GM18870 (cell line): ENCODE results near the gene ERAS.

Experiments
- ATAC-seq: cut with Tn5 transposase; IDR thresholded peaks from one replicate; pipeline ENCODE4 v1.9.1; 2021; ENCODE audit warnings: moderate library complexity; ENCODE audit not compliant: unreplicated experiment

The ERAS gene

GRCh38 chrX:48826135-48826875 is at the start of gene ERAS:
TSS of gene ERAS (plus strand) at chrX:48826513. CDS start at chrX:48829124, 2,611 bp downstream.
- ATAC-seq, result no peak

DNA sequence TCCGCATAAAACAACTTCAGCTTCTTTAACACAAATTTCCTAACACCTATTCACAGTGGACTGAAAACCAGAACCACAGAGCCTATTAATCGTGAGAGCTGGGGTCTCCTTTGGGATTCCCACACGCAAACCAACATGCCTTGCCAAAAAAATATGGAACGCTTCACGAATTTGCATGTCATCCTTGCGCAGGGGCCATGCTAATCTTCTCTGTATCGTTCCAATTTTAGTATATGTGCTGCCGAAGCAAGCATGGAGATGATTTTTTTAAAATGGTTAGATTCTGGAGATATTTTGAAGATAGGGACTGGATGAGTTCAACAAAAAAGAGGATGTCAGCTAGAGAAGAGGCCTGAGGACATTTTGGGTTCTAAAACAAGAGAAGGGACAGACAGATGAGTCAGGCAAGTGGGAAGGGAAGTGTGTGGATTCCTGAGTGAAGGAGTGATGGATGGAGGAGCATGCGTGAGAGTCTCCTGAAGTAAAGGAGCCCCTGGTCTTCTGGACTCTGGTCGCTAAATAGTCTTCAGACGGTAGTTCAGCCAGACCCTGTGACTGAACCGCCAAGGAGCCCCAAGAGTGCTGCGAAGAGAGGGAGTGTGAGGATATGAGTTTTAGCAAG is 49.4 kb upstream of the ERAS start:
- no peak for ATAC-seq

DNA sequence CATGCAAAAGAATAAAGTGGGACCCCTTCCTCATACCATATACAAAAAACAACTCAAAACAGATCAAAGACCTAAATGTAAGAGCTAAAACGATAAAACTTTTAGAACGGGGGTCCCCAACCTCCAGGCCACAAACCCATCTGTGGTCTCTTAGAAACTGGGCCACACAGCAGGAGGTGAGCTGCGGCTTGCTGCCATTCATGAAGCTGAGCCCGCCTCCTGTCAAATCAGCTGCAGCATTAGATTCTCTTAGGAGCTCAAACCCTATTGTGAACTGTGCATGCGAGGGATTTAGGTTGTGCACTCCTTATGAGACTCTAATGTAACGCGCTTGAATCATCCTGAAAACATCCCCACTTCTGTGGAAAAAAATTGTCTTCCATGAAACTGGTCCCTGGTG is 46.9 kb upstream of the ERAS start:
- ATAC-seq, result no peak

DNA sequence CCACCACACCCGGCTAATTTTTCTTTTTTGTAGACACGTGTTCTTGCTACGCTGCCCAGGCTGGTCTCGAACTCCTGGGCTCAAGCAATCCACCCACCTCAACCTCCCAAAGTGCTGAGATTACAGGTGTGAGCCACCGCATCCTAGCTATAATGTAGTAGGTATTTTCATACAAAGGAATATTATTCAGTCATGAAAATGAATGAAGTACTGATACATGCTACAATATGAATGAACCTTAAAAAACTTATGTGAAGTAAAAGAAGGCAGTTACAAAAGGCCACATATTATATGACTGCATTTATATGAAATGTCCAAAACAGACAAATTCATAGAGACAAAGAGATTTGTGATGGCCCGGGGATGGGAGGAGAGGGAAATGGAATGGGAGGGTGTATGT is 44.6 kb upstream of the ERAS start:
- ATAC-seq, result no peak

DNA sequence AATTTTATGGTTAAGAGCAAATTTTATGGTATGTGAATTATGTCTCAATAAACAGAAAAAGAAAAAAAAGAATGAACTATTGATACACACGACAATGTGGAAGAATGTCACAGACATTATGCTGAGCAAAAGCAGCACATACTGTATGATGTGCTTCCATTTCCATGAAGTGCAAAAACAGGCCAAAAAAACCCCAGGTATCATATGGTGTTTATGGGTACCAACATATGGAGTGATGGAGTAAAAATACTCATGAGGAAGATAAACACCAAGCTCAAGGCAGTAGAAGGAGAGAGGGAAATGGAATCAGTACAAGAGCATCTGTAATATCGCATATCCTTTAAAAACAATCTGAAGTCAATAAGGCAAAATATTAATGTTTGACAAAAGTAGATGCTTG is 44.1 kb upstream of the ERAS start:
- ATAC-seq, result no peak

DNA sequence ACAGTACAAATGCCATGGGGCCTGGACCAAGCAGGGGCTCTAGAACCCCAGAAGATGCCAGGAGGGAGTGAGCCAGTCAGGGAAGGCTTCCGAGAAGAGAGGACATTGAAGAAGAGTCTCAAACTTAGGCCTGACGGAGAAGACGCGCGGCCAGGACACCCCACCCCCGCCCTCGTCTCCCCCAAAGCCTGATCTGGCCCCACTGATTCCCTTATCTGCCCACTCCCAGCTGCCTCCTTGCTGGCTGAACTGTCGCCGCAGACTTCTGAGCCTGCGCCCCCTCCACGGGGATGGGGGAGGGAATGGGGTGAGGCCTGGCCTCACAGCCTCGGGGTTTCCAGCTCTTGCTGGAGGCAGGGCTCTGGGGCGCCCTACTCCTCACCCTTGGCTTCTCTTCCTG is 43.5 kb upstream of the ERAS start:
- no peak for ATAC-seq

GRCh38 chrX:48784726-48785125 is 41.6 kb upstream of the ERAS start:
- no peak for ATAC-seq

DNA sequence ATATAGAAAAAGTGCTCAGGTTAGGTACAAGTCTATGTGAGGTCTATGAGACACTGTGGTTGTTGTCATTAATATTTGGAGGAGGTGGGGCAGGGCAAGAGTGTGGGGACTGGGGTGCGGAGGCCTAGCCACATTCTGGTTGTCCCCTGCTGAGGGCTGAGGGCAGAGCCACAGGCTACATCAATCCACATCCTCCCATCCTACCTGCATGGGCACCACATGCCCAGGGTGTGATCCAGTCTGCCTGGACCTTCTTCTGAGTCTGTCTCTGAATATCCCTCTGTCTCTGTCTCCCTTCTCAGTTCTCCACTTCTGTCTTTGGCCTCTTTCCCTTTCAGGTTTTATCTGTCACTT is 41.1 kb upstream of the ERAS start:
- no peak for ATAC-seq

GRCh38 chrX:48785540-48786214 is 40.6 kb upstream of the ERAS start:
- ATAC-seq, result no peak

DNA sequence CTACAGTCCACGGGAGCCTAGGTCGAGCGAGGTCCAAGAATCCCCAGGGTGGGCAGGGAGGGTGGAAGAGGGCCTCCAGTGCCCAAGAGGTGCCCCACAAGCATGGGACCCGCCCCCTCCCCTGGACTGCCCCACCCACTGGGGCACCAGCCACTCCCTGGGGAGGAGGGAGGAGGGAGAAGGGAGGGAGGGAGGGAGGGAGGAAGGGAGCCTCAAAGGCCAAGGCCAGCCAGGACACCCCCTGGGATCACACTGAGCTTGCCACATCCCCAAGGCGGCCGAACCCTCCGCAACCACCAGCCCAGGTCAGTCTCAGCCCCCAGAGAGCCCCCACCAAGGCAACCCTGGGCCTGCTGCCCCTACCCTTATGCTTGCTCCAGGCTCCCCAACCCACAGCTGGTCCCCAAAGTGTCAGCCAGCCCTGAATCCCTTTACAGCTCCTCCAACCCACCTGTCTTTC is 39.9 kb upstream of the ERAS start, which contains the start of gene GATA1:
GATA1 (plus strand) TSS at position 250 of the 460 bp plus-strand sequence. CDS start 4,520 bp downstream, outside the sequence.
- no peak for ATAC-seq

DNA sequence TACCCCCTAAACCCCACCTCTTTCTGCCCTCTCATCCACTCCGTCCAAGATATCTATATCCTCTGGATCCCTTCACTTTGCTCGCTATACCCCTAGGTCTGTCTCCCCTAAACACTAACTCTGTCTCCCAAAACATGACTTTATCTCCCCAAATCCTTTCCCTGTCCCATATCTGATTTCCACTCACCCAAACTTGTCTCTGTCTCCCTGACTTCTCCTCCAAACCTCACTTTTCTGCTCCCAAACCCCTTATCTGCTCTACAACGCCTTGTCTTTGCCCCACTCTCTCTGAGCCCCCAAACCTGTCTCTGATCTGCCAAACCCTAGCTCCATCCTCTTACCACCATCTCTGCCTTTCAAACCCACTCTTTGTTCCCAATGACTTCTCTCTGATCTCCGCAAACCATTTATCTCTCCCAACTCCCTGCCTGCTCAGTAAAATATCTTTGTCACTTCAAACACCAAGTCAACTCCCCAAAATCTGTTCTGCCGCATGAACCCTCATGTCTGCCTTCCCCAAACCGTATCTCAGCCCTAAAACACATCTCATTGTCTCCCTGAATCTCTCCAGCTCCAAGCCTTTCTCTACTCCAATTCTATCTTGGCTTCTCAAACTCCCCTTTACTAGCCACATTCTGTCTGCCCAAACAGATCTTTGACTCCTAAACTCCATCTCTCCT is 39.3 kb upstream of the ERAS start:
- no peak for ATAC-seq

- no peak for ATAC-seq
Measured at GRCh38 chrX:48787505-48788443, 38.5 kb upstream of the ERAS start.

DNA sequence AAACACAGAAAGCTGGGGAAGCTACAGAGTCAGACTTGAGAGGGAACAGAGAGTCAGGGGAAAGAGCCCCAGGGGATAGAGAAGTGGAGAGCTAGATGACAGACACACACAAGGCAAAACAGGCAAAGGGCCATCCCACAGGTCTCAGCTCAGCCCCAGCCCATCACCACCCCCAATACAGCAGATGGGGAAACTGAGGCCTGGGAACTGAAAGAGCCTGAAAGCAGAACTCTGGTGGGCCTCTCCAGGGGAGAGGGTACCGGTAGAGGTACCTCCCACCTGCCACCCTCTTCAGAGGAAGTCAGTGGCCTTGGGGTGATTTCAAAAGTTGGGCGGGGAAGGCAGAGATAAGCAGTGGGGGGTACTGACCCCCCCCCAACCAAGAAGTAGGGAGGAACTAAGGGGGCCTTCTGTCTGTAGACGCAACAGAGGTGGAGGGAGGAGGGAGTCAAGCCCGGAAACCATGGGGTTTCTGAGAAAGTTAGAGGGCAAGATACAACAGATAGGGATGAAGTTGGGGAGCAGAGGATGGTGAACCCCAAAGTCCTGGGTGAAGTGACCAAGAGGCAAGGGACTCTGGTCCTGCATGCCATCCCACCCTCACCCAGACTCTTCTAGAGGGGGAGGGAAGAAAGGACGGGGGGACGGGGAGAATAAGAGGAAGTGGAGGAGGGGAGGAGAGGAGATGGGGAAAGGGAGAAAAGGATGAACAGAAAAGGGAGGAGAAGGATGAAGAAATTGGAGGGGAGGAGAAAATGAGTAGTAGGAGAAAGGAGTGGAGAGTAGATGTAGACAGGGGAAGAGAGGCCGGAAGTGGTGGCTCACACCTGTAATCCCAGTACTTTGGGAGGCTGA is 36.7 kb upstream of the ERAS start:
- no peak for ATAC-seq

GRCh38 chrX:48790477-48790876 is 35.8 kb upstream of the ERAS start:
- no peak for ATAC-seq

DNA sequence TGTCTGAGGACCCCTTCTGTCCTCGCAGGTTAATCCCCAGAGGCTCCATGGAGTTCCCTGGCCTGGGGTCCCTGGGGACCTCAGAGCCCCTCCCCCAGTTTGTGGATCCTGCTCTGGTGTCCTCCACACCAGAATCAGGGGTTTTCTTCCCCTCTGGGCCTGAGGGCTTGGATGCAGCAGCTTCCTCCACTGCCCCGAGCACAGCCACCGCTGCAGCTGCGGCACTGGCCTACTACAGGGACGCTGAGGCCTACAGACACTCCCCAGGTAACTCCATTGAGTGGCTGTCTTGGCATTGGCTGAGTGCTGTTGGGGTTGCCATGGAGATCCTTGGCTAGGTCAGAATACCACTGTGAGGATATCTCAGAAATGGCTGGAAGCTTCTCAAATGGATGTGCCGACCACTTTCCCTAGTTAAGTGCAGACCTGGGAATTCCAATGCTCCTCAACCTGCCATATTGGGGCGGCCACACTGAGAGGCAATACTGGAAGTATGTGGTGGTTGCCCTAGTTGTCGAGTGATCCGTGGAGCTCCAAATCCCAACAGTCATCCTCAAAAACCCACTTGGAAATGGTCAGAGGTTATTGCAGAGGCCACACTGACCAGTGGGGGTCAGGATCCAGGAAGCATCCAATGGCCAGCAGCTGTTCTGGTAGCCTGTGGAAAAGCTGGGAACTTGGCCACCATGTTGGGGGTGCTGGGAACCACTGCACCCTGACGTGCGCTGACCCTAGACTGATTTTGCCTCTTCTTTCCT is 35.1 kb upstream of the ERAS start:
- no peak for ATAC-seq

DNA sequence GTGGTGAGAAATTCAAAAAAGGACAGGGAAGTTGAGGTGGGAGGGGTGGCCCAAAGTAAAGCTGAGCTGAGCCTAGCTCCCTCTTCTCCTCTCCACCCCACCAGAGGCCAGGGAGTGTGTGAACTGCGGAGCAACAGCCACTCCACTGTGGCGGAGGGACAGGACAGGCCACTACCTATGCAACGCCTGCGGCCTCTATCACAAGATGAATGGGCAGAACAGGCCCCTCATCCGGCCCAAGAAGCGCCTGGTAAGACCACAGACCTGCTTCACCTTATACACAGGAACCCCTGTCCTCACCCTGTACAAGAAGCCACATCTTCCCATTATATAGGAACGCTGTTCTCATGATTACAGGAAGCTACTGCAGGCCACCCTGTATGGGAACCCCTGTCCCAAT is 34.1 kb upstream of the ERAS start:
- no peak for ATAC-seq

GRCh38 chrX:48793935-48794334 is 32.4 kb upstream of the ERAS start:
- no peak for ATAC-seq

DNA sequence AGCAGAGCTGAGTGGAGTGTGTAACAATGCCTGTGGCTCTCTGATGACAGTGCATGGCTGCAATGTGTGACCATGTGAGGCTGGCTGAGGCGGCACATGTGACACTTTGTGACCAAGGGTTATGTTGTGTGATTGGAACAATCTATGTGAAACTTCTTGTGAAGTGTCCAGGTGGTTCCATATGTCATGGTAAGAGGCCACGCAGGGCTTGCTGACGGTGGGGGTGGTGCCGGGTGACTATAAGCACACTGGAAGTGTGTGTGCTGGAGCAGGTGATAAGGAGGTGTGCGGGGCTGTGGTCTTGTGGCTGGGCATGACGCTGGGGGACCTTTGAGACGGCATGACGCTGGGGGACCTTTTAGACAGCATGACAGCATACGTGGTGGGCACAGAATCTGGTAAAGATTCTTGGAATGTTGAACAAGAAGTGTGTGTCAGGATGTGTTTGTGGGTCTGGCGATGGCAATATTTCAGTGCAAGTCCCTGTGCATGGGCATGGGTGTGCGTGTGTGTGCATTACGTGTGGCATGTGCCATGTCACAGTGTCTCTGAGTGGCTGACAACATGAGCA is 31.9 kb upstream of the ERAS start:
- no peak for ATAC-seq
